ENCODE data around the gene SPTBN1.

SPTBN1 gene

GRCh38 chr2:54710216-54710615 lies 254.1 kb downstream of the SPTBN1 start:
- Mint-ChIP-seq H3K36me3 (no peaks in the 10 kb centered on the region), H3K4me3 (peak overlapping the region; percentile 49), H3K27ac (no peak overlapping the region), H3K27me3 (peaks cover 46% of the 10 kb centered on the region), H3K9me3 (no peaks in the 10 kb centered on the region), H3K4me1 (peaks cover 13% of the 10 kb centered on the region)
- DNase-seq = no peak
- CTCF ChIA-PET = interaction anchor here (0.6 to 7.9 kb wide), 7 partner anchors 27 to 606 kb away, joined by 3 to 104 read pairs (median 3); no protein-coding TSS in a partner anchor

- Mint-ChIP-seq H3K4me1 (peaks cover 11% of the 10 kb centered on the region), H3K27ac (no peak overlapping the region)
Observed at GRCh38 chr2:54712516-54712915, 256.4 kb downstream of the SPTBN1 start.

GRCh38 chr2:54714996-54715395 lies 258.9 kb downstream of the SPTBN1 start:
- Mint-ChIP-seq H3K36me3 (no peaks in the 10 kb centered on the region), H3K27me3 (peaks cover 47% of the 10 kb centered on the region), H3K4me1 (no peaks in the 10 kb centered on the region), H3K9me3 (no peaks in the 10 kb centered on the region), H3K27ac (no peak overlapping the region), H3K4me3 (no peak overlapping the region)
- CTCF ChIA-PET = no interaction called here
- no peak for DNase-seq

More at GRCh38 chr2:54712516-54712915, 256.4 kb downstream of the SPTBN1 start:
- no peaks in the 10 kb centered on the region for H3K36me3 Mint-ChIP-seq
- no peaks in the 10 kb centered on the region for H3K9me3 Mint-ChIP-seq
- H3K4me3 Mint-ChIP-seq = no peak overlapping the region
- H3K27me3 Mint-ChIP-seq = peaks cover 52% of the 10 kb centered on the region
- CTCF ChIA-PET = no interaction called here
- no peak for DNase-seq

DNA sequence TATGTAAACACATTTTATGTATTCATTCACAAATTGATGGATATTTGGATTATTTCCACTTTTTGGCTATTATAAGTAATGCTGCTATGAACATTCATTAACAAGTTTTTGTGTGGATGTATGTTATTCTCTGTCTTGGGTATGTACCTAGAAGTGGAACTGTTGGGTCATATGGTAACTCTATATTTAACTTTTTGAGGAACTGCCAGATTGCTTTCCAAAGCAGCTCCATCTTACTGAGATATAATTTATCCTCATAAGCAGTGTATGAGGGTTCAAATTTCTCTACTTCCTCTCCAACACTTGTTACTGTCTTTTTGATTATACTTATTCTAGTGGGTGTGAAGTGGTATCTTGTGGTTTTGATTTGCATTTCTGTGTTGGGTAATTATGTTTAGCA lies 260.2 kb downstream of the SPTBN1 start:
- Mint-ChIP-seq H3K4me3 (no peak overlapping the region), H3K36me3 (no peaks in the 10 kb centered on the region), H3K27me3 (peaks cover 41% of the 10 kb centered on the region), H3K9me3 (no peaks in the 10 kb centered on the region), H3K27ac (no peak overlapping the region), H3K4me1 (no peaks in the 10 kb centered on the region)
- CTCF ChIA-PET = interaction anchor here (0.6 to 1.0 kb wide), 2 partner anchors 12 to 294 kb away, joined by 3 read pairs; no protein-coding TSS in a partner anchor
- no peak for DNase-seq

DNA sequence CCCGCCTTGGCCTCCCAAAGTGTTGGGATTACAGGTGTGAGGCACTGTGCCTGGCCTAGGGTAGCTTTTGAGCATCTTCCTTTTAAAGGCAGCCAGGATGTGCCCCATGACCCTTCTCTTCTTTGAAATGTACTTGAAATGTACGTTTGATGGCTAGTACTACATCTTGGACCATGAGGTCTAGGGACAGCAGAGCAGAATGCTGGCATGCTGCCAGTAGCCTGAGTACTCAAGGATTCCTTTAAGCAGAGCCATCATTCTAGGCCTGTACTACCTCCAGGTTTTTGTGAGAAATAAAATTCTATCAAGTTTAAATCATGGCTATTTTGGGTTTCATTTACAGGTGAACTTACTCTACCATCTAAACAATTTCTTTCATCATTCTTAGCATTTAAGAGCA lies 264.4 kb downstream of the SPTBN1 start:
- Mint-ChIP-seq H3K27ac (no peak overlapping the region), H3K9me3 (no peaks in the 10 kb centered on the region), H3K4me3 (no peak overlapping the region), H3K27me3 (peaks cover 55% of the 10 kb centered on the region), H3K4me1 (peaks cover 23% of the 10 kb centered on the region), H3K36me3 (no peaks in the 10 kb centered on the region)
- CTCF ChIA-PET = no interaction called here
- no peak for DNase-seq
